GM23338 (cell line): Measurements from ENCODE around the gene MSH3. TPM values are rescaled to one million over a fixed set of nuclear protein-coding genes. Genes with fewer than 3 reads are reported as not detected.

Experiments used
- ATAC-seq: fragments of 200-7000 bp; cut with Tn5 transposase; 3 replicates; pipeline ENCODE4 v1.9.1; 2020
- DNase-seq: peaks from one replicate; pipeline ENCODE4 v3.0.0-alpha.2; 2015; ENCODE audit warnings: low spot score
- H2AFZ ChIP-seq: fragments of 200-600 bp; sonication (generic); 2 replicates; pipeline ENCODE4 v1.8.0; 2016; ENCODE audit warnings: antibody characterized with exemption, mild to moderate bottlenecking, moderate library complexity
- H3F3A ChIP-seq: fragments of 200-600 bp; sonication (generic); replicated peaks from 2 replicates; pipeline ENCODE4 v1.8.0; 2017; ENCODE audit warnings: antibody characterized with exemption, mixed run types, low read depth
- H3K27ac ChIP-seq: fragments of 200-600 bp; sonication (generic); 2 replicates; pipeline ENCODE4 v1.6.1; 2016; ENCODE audit warnings: low read depth
- H3K27me3 ChIP-seq: fragments of 200-600 bp; sonication (generic); 2 replicates; pipeline ENCODE4 v1.8.0; 2016; ENCODE audit warnings: mild to moderate bottlenecking, mixed run types, moderate library complexity; ENCODE audit not compliant: insufficient read depth
- H3K36me3 ChIP-seq: fragments of 200-600 bp; sonication (generic); 2 replicates; pipeline ENCODE4 v1.8.0; 2016; ENCODE audit warnings: mild to moderate bottlenecking; ENCODE audit not compliant: insufficient read depth
- H3K4me1 ChIP-seq: fragments of 200-600 bp; sonication (generic); 2 replicates; pipeline ENCODE4 v1.8.0; 2016; ENCODE audit warnings: mild to moderate bottlenecking, moderate library complexity; ENCODE audit not compliant: insufficient read depth
- H3K4me2 ChIP-seq: fragments of 200-600 bp; sonication (generic); 2 replicates; pipeline ENCODE4 v1.7.1; 2017; ENCODE audit warnings: mixed run types
- H3K4me3 ChIP-seq: fragments of 200-600 bp; sonication (generic); 2 replicates; pipeline ENCODE4 v1.6.1; 2016; ENCODE audit warnings: mixed run types
- H3K79me2 ChIP-seq: fragments of 200-600 bp; sonication (generic); replicated peaks from 2 replicates; pipeline ENCODE4 v1.8.0; 2017; ENCODE audit warnings: mild to moderate bottlenecking; ENCODE audit not compliant: insufficient read depth
- H3K9me2 ChIP-seq: fragments of 200-600 bp; sonication (generic); 2 replicates; pipeline ENCODE4 v1.8.0; 2017; ENCODE audit not compliant: insufficient read depth
- H4K20me1 ChIP-seq: fragments of 200-600 bp; sonication (generic); replicated peaks from 2 replicates; pipeline ENCODE4 v1.8.0; 2017; ENCODE audit warnings: mild to moderate bottlenecking; ENCODE audit not compliant: insufficient read depth
- H3K27ac Mint-ChIP-seq: 2 replicates; pipeline ENCODE4 v1.8.0; 2020; ENCODE audit warnings: inconsistent platforms, mild to moderate bottlenecking, moderate library complexity, mixed read lengths
- H3K27me3 Mint-ChIP-seq: 3 replicates; pipeline ENCODE4 v1.8.0; 2022; ENCODE audit warnings: low read depth, mild to moderate bottlenecking, moderate library complexity, mixed read lengths, inconsistent platforms; ENCODE audit not compliant: insufficient read depth, poor library complexity
- H3K36me3 Mint-ChIP-seq: 3 replicates; pipeline ENCODE4 v1.8.0; 2021; ENCODE audit warnings: low read depth, mild to moderate bottlenecking, inconsistent platforms, moderate library complexity, mixed read lengths
- H3K4me1 Mint-ChIP-seq: 3 replicates; pipeline ENCODE4 v1.8.0; 2020; ENCODE audit warnings: mild to moderate bottlenecking, inconsistent platforms, mixed read lengths
- H3K4me3 Mint-ChIP-seq: 3 replicates; pipeline ENCODE4 v1.8.0; 2021; ENCODE audit warnings: moderate library complexity, mild to moderate bottlenecking, inconsistent platforms, mixed read lengths
- H3K9me3 Mint-ChIP-seq: 3 replicates; pipeline ENCODE4 v1.8.0; 2020; ENCODE audit warnings: moderate library complexity, mild to moderate bottlenecking, inconsistent platforms, mixed read lengths
- CREB1 ChIP-seq: fragments of 250-450 bp; sonication (Bioruptor Pico); IDR thresholded peaks from 2 replicates; pipeline ENCODE4 v1.5.0; 2020; ENCODE audit warnings: low read depth, mild to moderate bottlenecking, moderate library complexity
- EZH2 ChIP-seq: fragments of 200-600 bp; sonication (generic); IDR thresholded peaks from one replicate; pipeline ENCODE4 v1.8.0; 2017; ENCODE audit warnings: antibody characterized with exemption, mild to moderate bottlenecking, low read depth; ENCODE audit not compliant: unreplicated experiment
- EZH2phosphoT487 ChIP-seq: fragments of 200-600 bp; sonication (generic); IDR thresholded peaks from one replicate; pipeline ENCODE4 v1.8.1; 2018; ENCODE audit warnings: antibody characterized with exemption; ENCODE audit not compliant: unreplicated experiment
- JUNB ChIP-seq: IDR thresholded peaks from one replicate; pipeline ENCODE4 v1.6.1; 2016; ENCODE audit warnings: antibody characterized with exemption; ENCODE audit not compliant: unreplicated experiment
- NANOG ChIP-seq: IDR thresholded peaks from 2 replicates; pipeline ENCODE4 v1.6.1; 2016; ENCODE audit warnings: antibody characterized with exemption, borderline replicate concordance
- POLR2AphosphoS5 ChIP-seq: IDR thresholded peaks from 2 replicates; pipeline ENCODE4 v1.6.1; 2016; ENCODE audit warnings: antibody characterized with exemption, low read depth
- STAT1 ChIP-seq: IDR thresholded peaks from one replicate; pipeline ENCODE4 v1.6.1; 2016; ENCODE audit warnings: antibody characterized with exemption; ENCODE audit not compliant: unreplicated experiment
- ZNF114 ChIP-seq: fragments of 250-450 bp; sonication (Bioruptor Pico); IDR thresholded peaks from 2 replicates; pipeline ENCODE4 v1.5.0; 2020; ENCODE audit warnings: mild to moderate bottlenecking, moderate library complexity
- ZNF331 ChIP-seq: fragments of 250-450 bp; sonication (Bioruptor Pico); IDR thresholded peaks from 2 replicates; pipeline ENCODE4 v1.5.0; 2020; ENCODE audit warnings: low read depth, mild to moderate bottlenecking, moderate library complexity
- polyA plus RNA-seq: library from polyadenylated mRNA; unstranded; fragments of >200 nt; fragmentation: Nextera tagmentation; extraction: Ambion mirVana; gene quantifications from 2 replicates; pipeline ENCODE4 v1.2.1, GENCODE V29; 2016
- total RNA-seq: library from RNA; depleted of rRNA; stranded (reverse); fragments of >200 nt; shearing (Covaris generic); gene quantifications from 2 replicates; pipeline ENCODE4 v1.2.3, GENCODE V29; 2014
- TF ChIP-seq, protein P1 (sequence below): fragments of 250-450 bp; sonication (Bioruptor Pico); IDR thresholded peaks from 2 replicates; pipeline ENCODE4 v1.5.0; 2020; ENCODE audit warnings: mild to moderate bottlenecking, moderate library complexity
- TF ChIP-seq, protein P2 (sequence below): IDR thresholded peaks from one replicate; pipeline ENCODE4 v1.6.1; 2018; ENCODE audit warnings: antibody characterized with exemption; ENCODE audit not compliant: unreplicated experiment
- TF ChIP-seq, protein P3 (sequence below): IDR thresholded peaks from 2 replicates; pipeline ENCODE4 v1.6.1; 2016; ENCODE audit warnings: antibody characterized with exemption
- TF ChIP-seq, protein P4 (sequence below), 2 experiments: fragments of 200-600 bp in 1 of 2; sonication (generic) in 1 of 2; conservative IDR thresholded peaks; 2 replicates each; pipeline versions ENCODE4 v1.5.1 to v1.6.1; 2016 to 2017; ENCODE audit warnings: antibody characterized with exemption in 2 of 2, low read depth in 2 of 2, mild to moderate bottlenecking in 2 of 2, moderate library complexity in 1 of 2

The MSH3 gene
- total and polyA plus RNA-seq, 2 experiments from 2014 or later, result 13.3 to 16.6 TPM

DNA sequence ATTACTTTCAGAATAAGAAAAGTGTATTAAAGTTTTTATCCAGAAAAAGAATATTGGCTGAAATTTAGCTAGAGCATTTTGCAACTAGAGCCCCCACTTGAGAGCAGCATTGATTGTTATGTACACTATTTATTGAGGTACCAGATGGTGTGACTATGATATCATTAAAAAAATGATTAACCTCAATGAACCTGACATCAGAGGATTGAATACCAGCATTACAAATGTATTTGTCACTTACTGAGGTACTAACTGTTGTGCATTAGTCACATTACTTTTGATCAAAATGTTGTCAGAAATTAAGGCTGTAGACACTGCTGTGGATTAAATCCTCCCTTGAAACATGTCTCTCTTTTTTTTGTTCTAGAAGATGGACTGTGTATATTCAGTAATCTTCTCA lies 128.2 kb downstream of the MSH3 start:
- Histone ChIP-seq H3K36me3 (no peaks in the 10 kb centered on the region), H3K4me3 (no peak overlapping the region), H3K9me2 (no peaks in the 10 kb centered on the region), H3K79me2 (no peaks in the 10 kb centered on the region), H2AFZ (no peak overlapping the region), H3F3A (no peaks in the 10 kb centered on the region), H4K20me1 (no peaks in the 10 kb centered on the region), H3K4me2 (no peak overlapping the region), H3K4me1 (no peaks in the 10 kb centered on the region), H3K27me3 (no peaks in the 10 kb centered on the region), H3K27ac (no peak overlapping the region)
- Mint-ChIP-seq H3K4me3 (no peak overlapping the region), H3K27ac (no peak overlapping the region), H3K27me3 (no peaks in the 10 kb centered on the region), H3K36me3 (peaks cover 3% of the 10 kb centered on the region; the same call in 2 of the 3 replicates), H3K9me3 (no peaks in the 10 kb centered on the region; the same call in 2 of the 3 replicates), H3K4me1 (no peaks in the 10 kb centered on the region)
- no peak for DNase-seq
- TF ChIP-seq, protein P1, sequence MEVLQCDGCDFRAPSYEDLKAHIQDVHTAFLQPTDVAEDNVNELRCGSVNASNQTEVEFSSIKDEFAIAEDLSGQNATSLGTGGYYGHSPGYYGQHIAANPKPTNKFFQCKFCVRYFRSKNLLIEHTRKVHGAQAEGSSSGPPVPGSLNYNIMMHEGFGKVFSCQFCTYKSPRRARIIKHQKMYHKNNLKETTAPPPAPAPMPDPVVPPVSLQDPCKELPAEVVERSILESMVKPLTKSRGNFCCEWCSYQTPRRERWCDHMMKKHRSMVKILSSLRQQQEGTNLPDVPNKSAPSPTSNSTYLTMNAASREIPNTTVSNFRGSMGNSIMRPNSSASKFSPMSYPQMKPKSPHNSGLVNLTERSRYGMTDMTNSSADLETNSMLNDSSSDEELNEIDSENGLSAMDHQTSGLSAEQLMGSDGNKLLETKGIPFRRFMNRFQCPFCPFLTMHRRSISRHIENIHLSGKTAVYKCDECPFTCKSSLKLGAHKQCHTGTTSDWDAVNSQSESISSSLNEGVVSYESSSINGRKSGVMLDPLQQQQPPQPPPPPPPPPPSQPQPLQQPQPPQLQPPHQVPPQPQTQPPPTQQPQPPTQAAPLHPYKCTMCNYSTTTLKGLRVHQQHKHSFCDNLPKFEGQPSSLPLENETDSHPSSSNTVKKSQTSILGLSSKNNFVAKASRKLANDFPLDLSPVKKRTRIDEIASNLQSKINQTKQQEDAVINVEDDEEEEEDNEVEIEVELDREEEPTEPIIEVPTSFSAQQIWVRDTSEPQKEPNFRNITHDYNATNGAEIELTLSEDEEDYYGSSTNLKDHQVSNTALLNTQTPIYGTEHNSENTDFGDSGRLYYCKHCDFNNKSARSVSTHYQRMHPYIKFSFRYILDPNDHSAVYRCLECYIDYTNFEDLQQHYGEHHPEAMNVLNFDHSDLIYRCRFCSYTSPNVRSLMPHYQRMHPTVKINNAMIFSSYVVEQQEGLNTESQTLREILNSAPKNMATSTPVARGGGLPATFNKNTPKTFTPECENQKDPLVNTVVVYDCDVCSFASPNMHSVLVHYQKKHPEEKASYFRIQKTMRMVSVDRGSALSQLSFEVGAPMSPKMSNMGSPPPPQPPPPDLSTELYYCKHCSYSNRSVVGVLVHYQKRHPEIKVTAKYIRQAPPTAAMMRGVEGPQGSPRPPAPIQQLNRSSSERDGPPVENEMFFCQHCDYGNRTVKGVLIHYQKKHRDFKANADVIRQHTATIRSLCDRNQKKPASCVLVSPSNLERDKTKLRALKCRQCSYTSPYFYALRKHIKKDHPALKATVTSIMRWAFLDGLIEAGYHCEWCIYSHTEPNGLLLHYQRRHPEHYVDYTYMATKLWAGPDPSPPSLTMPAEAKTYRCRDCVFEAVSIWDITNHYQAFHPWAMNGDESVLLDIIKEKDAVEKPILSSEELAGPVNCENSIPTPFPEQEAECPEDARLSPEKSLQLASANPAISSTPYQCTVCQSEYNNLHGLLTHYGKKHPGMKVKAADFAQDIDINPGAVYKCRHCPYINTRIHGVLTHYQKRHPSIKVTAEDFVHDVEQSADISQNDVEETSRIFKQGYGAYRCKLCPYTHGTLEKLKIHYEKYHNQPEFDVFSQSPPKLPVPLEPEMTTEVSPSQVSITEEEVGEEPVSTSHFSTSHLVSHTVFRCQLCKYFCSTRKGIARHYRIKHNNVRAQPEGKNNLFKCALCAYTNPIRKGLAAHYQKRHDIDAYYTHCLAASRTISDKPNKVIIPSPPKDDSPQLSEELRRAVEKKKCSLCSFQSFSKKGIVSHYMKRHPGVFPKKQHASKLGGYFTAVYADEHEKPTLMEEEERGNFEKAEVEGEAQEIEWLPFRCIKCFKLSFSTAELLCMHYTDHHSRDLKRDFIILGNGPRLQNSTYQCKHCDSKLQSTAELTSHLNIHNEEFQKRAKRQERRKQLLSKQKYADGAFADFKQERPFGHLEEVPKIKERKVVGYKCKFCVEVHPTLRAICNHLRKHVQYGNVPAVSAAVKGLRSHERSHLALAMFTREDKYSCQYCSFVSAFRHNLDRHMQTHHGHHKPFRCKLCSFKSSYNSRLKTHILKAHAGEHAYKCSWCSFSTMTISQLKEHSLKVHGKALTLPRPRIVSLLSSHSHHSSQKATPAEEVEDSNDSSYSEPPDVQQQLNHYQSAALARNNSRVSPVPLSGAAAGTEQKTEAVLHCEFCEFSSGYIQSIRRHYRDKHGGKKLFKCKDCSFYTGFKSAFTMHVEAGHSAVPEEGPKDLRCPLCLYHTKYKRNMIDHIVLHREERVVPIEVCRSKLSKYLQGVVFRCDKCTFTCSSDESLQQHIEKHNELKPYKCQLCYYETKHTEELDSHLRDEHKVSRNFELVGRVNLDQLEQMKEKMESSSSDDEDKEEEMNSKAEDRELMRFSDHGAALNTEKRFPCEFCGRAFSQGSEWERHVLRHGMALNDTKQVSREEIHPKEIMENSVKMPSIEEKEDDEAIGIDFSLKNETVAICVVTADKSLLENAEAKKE (CRISPR knock-in tag), result no peak
- TF ChIP-seq STAT1 (no peak), EZH2 (no peak), POLR2AphosphoS5 (no peak), JUNB (no peak), ZNF114 (CRISPR knock-in tag) (no peak), NANOG (no peak), EZH2phosphoT487 (no peak), CREB1 (CRISPR knock-in tag) (no peak), ZNF331 (no peak)
- TF ChIP-seq, protein P2, sequence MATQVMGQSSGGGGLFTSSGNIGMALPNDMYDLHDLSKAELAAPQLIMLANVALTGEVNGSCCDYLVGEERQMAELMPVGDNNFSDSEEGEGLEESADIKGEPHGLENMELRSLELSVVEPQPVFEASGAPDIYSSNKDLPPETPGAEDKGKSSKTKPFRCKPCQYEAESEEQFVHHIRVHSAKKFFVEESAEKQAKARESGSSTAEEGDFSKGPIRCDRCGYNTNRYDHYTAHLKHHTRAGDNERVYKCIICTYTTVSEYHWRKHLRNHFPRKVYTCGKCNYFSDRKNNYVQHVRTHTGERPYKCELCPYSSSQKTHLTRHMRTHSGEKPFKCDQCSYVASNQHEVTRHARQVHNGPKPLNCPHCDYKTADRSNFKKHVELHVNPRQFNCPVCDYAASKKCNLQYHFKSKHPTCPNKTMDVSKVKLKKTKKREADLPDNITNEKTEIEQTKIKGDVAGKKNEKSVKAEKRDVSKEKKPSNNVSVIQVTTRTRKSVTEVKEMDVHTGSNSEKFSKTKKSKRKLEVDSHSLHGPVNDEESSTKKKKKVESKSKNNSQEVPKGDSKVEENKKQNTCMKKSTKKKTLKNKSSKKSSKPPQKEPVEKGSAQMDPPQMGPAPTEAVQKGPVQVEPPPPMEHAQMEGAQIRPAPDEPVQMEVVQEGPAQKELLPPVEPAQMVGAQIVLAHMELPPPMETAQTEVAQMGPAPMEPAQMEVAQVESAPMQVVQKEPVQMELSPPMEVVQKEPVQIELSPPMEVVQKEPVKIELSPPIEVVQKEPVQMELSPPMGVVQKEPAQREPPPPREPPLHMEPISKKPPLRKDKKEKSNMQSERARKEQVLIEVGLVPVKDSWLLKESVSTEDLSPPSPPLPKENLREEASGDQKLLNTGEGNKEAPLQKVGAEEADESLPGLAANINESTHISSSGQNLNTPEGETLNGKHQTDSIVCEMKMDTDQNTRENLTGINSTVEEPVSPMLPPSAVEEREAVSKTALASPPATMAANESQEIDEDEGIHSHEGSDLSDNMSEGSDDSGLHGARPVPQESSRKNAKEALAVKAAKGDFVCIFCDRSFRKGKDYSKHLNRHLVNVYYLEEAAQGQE, result no peak
- TF ChIP-seq, protein P3, sequence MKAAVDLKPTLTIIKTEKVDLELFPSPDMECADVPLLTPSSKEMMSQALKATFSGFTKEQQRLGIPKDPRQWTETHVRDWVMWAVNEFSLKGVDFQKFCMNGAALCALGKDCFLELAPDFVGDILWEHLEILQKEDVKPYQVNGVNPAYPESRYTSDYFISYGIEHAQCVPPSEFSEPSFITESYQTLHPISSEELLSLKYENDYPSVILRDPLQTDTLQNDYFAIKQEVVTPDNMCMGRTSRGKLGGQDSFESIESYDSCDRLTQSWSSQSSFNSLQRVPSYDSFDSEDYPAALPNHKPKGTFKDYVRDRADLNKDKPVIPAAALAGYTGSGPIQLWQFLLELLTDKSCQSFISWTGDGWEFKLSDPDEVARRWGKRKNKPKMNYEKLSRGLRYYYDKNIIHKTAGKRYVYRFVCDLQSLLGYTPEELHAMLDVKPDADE, result no peak
- TF ChIP-seq, protein P4, sequence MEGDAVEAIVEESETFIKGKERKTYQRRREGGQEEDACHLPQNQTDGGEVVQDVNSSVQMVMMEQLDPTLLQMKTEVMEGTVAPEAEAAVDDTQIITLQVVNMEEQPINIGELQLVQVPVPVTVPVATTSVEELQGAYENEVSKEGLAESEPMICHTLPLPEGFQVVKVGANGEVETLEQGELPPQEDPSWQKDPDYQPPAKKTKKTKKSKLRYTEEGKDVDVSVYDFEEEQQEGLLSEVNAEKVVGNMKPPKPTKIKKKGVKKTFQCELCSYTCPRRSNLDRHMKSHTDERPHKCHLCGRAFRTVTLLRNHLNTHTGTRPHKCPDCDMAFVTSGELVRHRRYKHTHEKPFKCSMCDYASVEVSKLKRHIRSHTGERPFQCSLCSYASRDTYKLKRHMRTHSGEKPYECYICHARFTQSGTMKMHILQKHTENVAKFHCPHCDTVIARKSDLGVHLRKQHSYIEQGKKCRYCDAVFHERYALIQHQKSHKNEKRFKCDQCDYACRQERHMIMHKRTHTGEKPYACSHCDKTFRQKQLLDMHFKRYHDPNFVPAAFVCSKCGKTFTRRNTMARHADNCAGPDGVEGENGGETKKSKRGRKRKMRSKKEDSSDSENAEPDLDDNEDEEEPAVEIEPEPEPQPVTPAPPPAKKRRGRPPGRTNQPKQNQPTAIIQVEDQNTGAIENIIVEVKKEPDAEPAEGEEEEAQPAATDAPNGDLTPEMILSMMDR (conservative IDR thresholded peaks at IDR 0.05; ENCODE audit: low read depth in 2 of 2), result no peak
- no peak for ATAC-seq
